Measurements from ENCODE around the gene ROPN1B.

- TF ChIP-seq GATA3 (IDR thresholded peaks at IDR 0.05; ENCODE audit: low read depth, low read length) (no peak), GATA2 (IDR thresholded peaks at IDR 0.05; ENCODE audit: low read depth, low read length) (no peak)
Measured at GRCh38 chr3:126017362-126017761, 48.4 kb downstream of the ROPN1B start.

All from SH-SY5Y (cell line).